Measurements from ENCODE around the gene IFI30. TPM values are rescaled to one million over a fixed set of nuclear protein-coding genes. Genes with fewer than 3 reads are reported as not detected.

The IFI30 gene
- total RNA-seq, 1 experiment from 2014 or later, result 51.9 TPM

Other genes with a start within 250 kb of the IFI30 start
- 204 and 270 TPM in 2 replicates for gene CCDC124, start 240.8 kb upstream of the IFI30 start, total RNA-seq (2014; rRNA removed; shearing (Covaris generic); ENCODE audit: low replicate concordance)
- not detected in 2 replicates for gene KCNN1, start 206.7 kb upstream of the IFI30 start, total RNA-seq (2014; rRNA removed; shearing (Covaris generic); ENCODE audit: low replicate concordance)
- gene ARRDC2, start 165.6 kb upstream of the IFI30 start, total RNA-seq (2014; rRNA removed; shearing (Covaris generic); ENCODE audit: low replicate concordance), result 57.4 and 76.7 TPM in 2 replicates
- gene IL12RB1, start 86.9 kb upstream of the IFI30 start, total RNA-seq (2014; rRNA removed; shearing (Covaris generic); ENCODE audit: low replicate concordance), result 0.44 TPM in 1 of 2 replicates, not detected in the other
- 1.8 and 5.5 TPM in 2 replicates for gene MAST3, start 76.0 kb upstream of the IFI30 start, total RNA-seq (2014; rRNA removed; shearing (Covaris generic); ENCODE audit: low replicate concordance)
- gene PIK3R2, start 20.6 kb upstream of the IFI30 start, total RNA-seq (2014; rRNA removed; shearing (Covaris generic); ENCODE audit: low replicate concordance), result 8.1 and 43.6 TPM in 2 replicates
- gene MPV17L2, start 19.4 kb downstream of the IFI30 start, total RNA-seq (2014; rRNA removed; shearing (Covaris generic); ENCODE audit: low replicate concordance), result 10.3 and 22.3 TPM in 2 replicates
- gene RAB3A, start 30.2 kb downstream of the IFI30 start, total RNA-seq (2014; rRNA removed; shearing (Covaris generic); ENCODE audit: low replicate concordance), result 0.84 TPM in 1 of 2 replicates, not detected in the other
- gene PDE4C, start 52.6 kb downstream of the IFI30 start, total RNA-seq (2014; rRNA removed; shearing (Covaris generic); ENCODE audit: low replicate concordance), result not detected in 2 replicates
- gene IQCN, start 100.6 kb downstream of the IFI30 start, total RNA-seq (2014; rRNA removed; shearing (Covaris generic); ENCODE audit: low replicate concordance), result not detected in 2 replicates
- gene JUND, start 107.8 kb downstream of the IFI30 start, total RNA-seq (2014; rRNA removed; shearing (Covaris generic); ENCODE audit: low replicate concordance), result 115 and 120 TPM in 2 replicates
- 828 and 869 TPM in 2 replicates for gene LSM4, start 149.3 kb downstream of the IFI30 start, total RNA-seq (2014; rRNA removed; shearing (Covaris generic); ENCODE audit: low replicate concordance)
- 15.4 and 17.8 TPM in 2 replicates for gene PGPEP1, start 166.8 kb downstream of the IFI30 start, total RNA-seq (2014; rRNA removed; shearing (Covaris generic); ENCODE audit: low replicate concordance)
- gene GDF15, start 212.3 kb downstream of the IFI30 start, total RNA-seq (2014; rRNA removed; shearing (Covaris generic); ENCODE audit: low replicate concordance), result 349 and 410 TPM in 2 replicates
- gene LRRC25, start 223.8 kb downstream of the IFI30 start, total RNA-seq (2014; rRNA removed; shearing (Covaris generic); ENCODE audit: low replicate concordance), result not detected in 2 replicates
- gene SSBP4, start 245.6 kb downstream of the IFI30 start, total RNA-seq (2014; rRNA removed; shearing (Covaris generic); ENCODE audit: low replicate concordance), result 87.5 and 106 TPM in 2 replicates